OCI-LY3 (cell line): ENCODE results near the gene RELL1.

Source experiments
- H2AFZ ChIP-seq: fragments of 200-600, 300-600 bp; shearing (Covaris generic); 2 replicates; pipeline ENCODE4 v1.6.0; 2014; ENCODE audit warnings: antibody characterized with exemption, low read depth, low read length
- H3K27ac ChIP-seq: fragments of 200-600, 300-600 bp; sonication (generic); 2 replicates; pipeline ENCODE4 v1.5.1; 2014; ENCODE audit warnings: mild to moderate bottlenecking, low read length, moderate library complexity, mixed read lengths
- H3K27me3 ChIP-seq: fragments of 200-600, 300-600 bp; sonication (generic); 2 replicates; pipeline ENCODE4 v1.6.1; 2014; ENCODE audit warnings: low read depth, low read length, mixed read lengths
- H3K36me3 ChIP-seq: fragments of 200-600, 300-600 bp; sonication (generic); replicated peaks from 2 replicates; pipeline ENCODE3; 2014; ENCODE audit warnings: low read depth, low read length, mixed read lengths
- H3K4me1 ChIP-seq: fragments of 300-600, 200-600 bp; sonication (generic); 2 replicates; pipeline ENCODE4 v1.6.1; 2014; ENCODE audit warnings: low read length, mixed read lengths
- H3K4me2 ChIP-seq: fragments of 200-600, 300-600 bp; sonication (generic); 2 replicates; pipeline ENCODE4 v1.6.1; 2014; ENCODE audit warnings: low read length, mixed read lengths
- H3K4me3 ChIP-seq: fragments of 300-600, 200-600 bp; sonication (generic); 2 replicates; pipeline ENCODE4 v1.5.1; 2014; ENCODE audit warnings: antibody characterized with exemption, mild to moderate bottlenecking, low read length, moderate library complexity
- H3K79me2 ChIP-seq: fragments of 300-600, 200-600 bp; shearing (Covaris generic); 2 replicates; pipeline ENCODE4 v1.6.1; 2014; ENCODE audit warnings: mild to moderate bottlenecking, low read length, mixed read lengths
- H3K9ac ChIP-seq: fragments of 300-600, 200-600 bp; shearing (Covaris generic); 2 replicates; pipeline ENCODE4 v1.6.0; 2014; ENCODE audit warnings: mild to moderate bottlenecking, low read length, moderate library complexity
- H3K9me3 ChIP-seq: fragments of 200-600, 300-600 bp; shearing (Covaris generic); 2 replicates; pipeline ENCODE4 v1.6.1; 2014; ENCODE audit warnings: low read length, mixed read lengths; ENCODE audit not compliant: insufficient read depth
- H4K20me1 ChIP-seq: fragments of 200-600, 300-600 bp; sonication (generic); 2 replicates; pipeline ENCODE4 v1.6.1; 2016; ENCODE audit warnings: low read length, mixed read lengths; ENCODE audit not compliant: insufficient read depth
- EZH2phosphoT487 ChIP-seq: fragments of 200-600 bp; shearing (Covaris generic); IDR thresholded peaks from 2 replicates; pipeline ENCODE4 v1.6.1; 2018; ENCODE audit warnings: antibody characterized with exemption, mixed run types, low read depth
- TF ChIP-seq, protein P1 (sequence below): fragments of 200-600, 300-600 bp; sonication (generic); IDR thresholded peaks from 2 replicates; pipeline ENCODE4 v1.5.1; 2014; ENCODE audit warnings: antibody characterized with exemption, low read length, low read depth

RELL1 gene

DNA sequence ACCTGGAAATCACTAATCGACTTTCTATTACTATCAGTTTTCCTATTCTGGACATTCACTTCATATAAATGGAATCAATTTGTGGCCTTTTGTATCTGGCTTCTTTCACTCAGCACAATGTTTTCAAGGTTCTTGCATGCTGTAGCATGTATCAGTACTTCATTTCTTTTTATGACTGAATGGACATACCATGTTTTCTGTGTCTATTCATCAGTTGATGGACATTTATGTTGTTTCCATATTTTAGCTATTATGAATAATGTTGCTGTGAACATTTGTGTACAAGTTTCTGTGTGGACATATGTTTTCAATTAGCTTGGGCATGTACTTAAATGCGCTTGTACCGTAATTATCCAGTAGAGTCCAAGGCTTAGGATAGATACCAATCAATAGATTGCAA, 19.9 kb upstream of the RELL1 start:
- no peaks in the 10 kb centered on the region for H3K79me2 ChIP-seq
- H3K9ac ChIP-seq = no peak overlapping the region
- H3K4me3 ChIP-seq = no peak overlapping the region
- H3K4me1 ChIP-seq = no peaks in the 10 kb centered on the region
- no peaks in the 10 kb centered on the region for H3K9me3 ChIP-seq
- H4K20me1 ChIP-seq = no peaks in the 10 kb centered on the region
- TF ChIP-seq, protein P1, sequence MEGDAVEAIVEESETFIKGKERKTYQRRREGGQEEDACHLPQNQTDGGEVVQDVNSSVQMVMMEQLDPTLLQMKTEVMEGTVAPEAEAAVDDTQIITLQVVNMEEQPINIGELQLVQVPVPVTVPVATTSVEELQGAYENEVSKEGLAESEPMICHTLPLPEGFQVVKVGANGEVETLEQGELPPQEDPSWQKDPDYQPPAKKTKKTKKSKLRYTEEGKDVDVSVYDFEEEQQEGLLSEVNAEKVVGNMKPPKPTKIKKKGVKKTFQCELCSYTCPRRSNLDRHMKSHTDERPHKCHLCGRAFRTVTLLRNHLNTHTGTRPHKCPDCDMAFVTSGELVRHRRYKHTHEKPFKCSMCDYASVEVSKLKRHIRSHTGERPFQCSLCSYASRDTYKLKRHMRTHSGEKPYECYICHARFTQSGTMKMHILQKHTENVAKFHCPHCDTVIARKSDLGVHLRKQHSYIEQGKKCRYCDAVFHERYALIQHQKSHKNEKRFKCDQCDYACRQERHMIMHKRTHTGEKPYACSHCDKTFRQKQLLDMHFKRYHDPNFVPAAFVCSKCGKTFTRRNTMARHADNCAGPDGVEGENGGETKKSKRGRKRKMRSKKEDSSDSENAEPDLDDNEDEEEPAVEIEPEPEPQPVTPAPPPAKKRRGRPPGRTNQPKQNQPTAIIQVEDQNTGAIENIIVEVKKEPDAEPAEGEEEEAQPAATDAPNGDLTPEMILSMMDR = no peak
- TF ChIP-seq EZH2phosphoT487 = no peak
- H3K27ac ChIP-seq = no peak overlapping the region
- H3K36me3 ChIP-seq = no peaks in the 10 kb centered on the region
- H2AFZ ChIP-seq = no peak overlapping the region
- peaks cover 31% of the 10 kb centered on the region for H3K27me3 ChIP-seq
- H3K4me2 ChIP-seq = no peak overlapping the region

DNA sequence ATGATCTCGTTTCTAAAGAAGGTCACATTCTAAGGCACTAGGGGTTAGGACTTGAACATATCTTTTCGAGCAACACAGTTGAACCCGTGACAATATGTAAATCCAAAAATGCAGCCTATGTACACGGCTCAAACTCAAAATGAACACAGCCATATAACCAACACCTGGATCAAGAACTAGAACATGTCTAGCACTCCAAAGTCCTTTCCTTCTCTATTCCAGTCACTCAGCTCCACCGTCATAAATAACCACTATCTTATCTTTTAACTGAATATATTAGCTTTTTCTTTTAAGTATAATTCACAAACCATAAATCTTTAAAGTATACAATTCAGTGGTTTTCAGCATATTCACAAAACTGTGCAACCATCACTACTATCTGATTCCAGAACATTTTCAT, 19.4 kb upstream of the RELL1 start:
- Histone ChIP-seq H3K4me3 (no peak overlapping the region), H3K4me2 (no peak overlapping the region), H2AFZ (no peak overlapping the region), H3K9me3 (no peaks in the 10 kb centered on the region), H3K27me3 (peaks cover 35% of the 10 kb centered on the region), H4K20me1 (no peaks in the 10 kb centered on the region), H3K79me2 (no peaks in the 10 kb centered on the region), H3K27ac (no peak overlapping the region), H3K36me3 (no peaks in the 10 kb centered on the region), H3K4me1 (no peaks in the 10 kb centered on the region), H3K9ac (no peak overlapping the region)
- TF ChIP-seq, protein P1 = no peak
- TF ChIP-seq EZH2phosphoT487 = no peak

DNA sequence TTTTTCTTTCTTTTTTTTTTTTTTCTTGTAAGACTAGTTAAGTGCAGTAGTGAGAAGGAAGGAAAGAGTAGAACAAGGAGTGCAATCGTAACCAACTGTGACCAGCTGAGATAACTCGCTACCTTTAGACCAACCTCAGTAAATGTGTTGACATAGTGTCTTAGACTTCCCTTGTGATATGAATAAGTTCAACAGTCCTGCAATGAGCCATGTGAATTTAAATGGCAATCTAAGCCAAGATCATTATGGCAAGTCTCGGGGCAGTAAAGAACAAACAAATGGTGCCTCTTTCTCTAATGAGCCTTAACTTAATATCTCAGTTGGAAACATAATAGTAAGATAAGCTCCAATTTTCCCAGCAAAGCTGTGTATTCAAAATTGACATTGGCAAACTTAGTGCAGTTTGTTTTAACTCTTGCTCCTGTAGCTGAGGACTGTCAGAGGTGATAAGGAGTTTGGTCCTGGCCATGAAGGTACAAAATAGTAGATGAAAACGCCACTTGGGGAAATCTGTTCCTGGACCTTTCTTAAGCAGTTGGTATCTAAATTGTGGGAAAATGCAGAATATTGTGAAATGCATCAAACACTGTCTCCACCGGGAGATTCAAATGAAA, 13.8 kb upstream of the RELL1 start:
- H3K9me3 ChIP-seq = no peaks in the 10 kb centered on the region
- peaks cover 41% of the 10 kb centered on the region for H3K27me3 ChIP-seq
- H2AFZ ChIP-seq = no peak overlapping the region
- no peak overlapping the region for H3K4me3 ChIP-seq
- no peaks in the 10 kb centered on the region for H3K79me2 ChIP-seq
- H3K4me1 ChIP-seq = no peaks in the 10 kb centered on the region
- TF ChIP-seq, protein P1 = no peak
- TF ChIP-seq EZH2phosphoT487 = no peak
- no peak overlapping the region for H3K4me2 ChIP-seq
- H3K9ac ChIP-seq = no peak overlapping the region
- no peak overlapping the region for H3K27ac ChIP-seq
- no peaks in the 10 kb centered on the region for H3K36me3 ChIP-seq
- no peaks in the 10 kb centered on the region for H4K20me1 ChIP-seq

DNA sequence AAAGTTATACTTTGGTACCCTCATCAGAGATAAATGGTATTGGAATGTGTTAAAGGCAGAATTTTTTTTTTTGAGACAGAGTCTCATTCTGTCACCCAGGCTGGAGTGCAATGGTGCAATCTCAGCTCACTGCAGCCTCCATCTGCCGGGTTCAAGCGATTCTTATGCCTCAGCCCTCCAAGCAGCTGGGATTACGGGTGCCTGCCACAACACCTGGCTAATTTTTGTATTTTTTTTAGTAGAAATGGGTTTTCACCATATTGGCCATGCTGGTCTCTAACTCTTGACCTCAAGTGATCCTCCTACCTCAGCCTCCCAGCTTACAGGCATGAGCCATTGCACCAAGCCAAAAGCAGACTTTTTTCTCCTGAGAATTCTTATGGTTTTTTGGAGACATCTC, 11.4 kb upstream of the RELL1 start:
- Histone ChIP-seq H3K4me3 (no peak overlapping the region), H3K9me3 (no peaks in the 10 kb centered on the region; the same call in 1 of the 2 replicates), H3K36me3 (no peaks in the 10 kb centered on the region), H2AFZ (no peak overlapping the region), H3K27me3 (peaks cover 46% of the 10 kb centered on the region), H3K9ac (no peak overlapping the region), H3K79me2 (no peaks in the 10 kb centered on the region), H3K4me1 (no peaks in the 10 kb centered on the region), H4K20me1 (no peaks in the 10 kb centered on the region), H3K27ac (no peak overlapping the region), H3K4me2 (no peak overlapping the region)
- TF ChIP-seq, protein P1 = no peak
- TF ChIP-seq EZH2phosphoT487 = no peak
